ENCODE data around the gene MGLL. TPM values are rescaled to one million over a fixed set of nuclear protein-coding genes. Genes with fewer than 3 reads are reported as not detected.

MGLL gene
- total and polyA plus RNA-seq, 9 of the 15 experiments (the other 6 are each of a cell fraction or from before 2014, with no cell fraction given), result 0.12 to 0.32 (median 0.18) TPM; not detected in 6

GRCh38 chr3:127800508-127800907, 21.8 kb downstream of the MGLL start (continued):
- TF ChIP-seq SAFB2 (IDR thresholded peaks at IDR 0.05; ENCODE audit: borderline replicate concordance, low read depth, low read length, severe bottlenecking), result no peak
- no peak for TF ChIP-seq ZNF644 (tag; IDR thresholded peaks at IDR 0.05; ENCODE audit: low read depth)
- no peak for TF ChIP-seq ZNF780A (CRISPR knock-in tag; IDR thresholded peaks at IDR 0.05)
- TF ChIP-seq RNF219 (CRISPR knock-in tag; IDR thresholded peaks at IDR 0.05), result no peak
- no peak for TF ChIP-seq SNRNP70 (optimal IDR thresholded peaks at IDR 0.05; ENCODE audit: low read depth, low read length)
- no peak for TF ChIP-seq FIP1L1 (IDR thresholded peaks at IDR 0.05; ENCODE audit: low read depth, low read length, poor library complexity, severe bottlenecking)

- no peak for TF ChIP-seq ZNF253 (CRISPR knock-in tag; conservative IDR thresholded peaks at IDR 0.05)
- TF ChIP-seq SRSF7 (optimal IDR thresholded peaks at IDR 0.05; ENCODE audit: low read depth, low read length), result no peak
- TF ChIP-seq RBM14 (IDR thresholded peaks at IDR 0.05; ENCODE audit: borderline replicate concordance, insufficient read depth, low read depth, low read length), result no peak
- TF ChIP-seq MTA2 (IDR thresholded peaks at IDR 0.05; ENCODE audit: low read depth), result no peak
- TF ChIP-seq HMG20A (CRISPR knock-in tag; conservative IDR thresholded peaks at IDR 0.05), result no peak
- no peak for TF ChIP-seq C11orf30 (IDR thresholded peaks at IDR 0.05; ENCODE audit: low read depth)
- H3K4me3 ChIP-seq, result no peak overlapping the region
- H3K27ac ChIP-seq (ENCODE audit: extremely low read depth, low read depth, low read length), result no peak overlapping the region
- DNase-seq (ENCODE audit: extremely low read depth in 1 of 4, low spot score in 3 of 4) (no peak), ATAC-seq (no peak), FAIRE-seq (no peak)
- in situ Hi-C loops (cut with MboI), result no loop called here
- 2% methylated on average over 5 of the region's 6 CpGs for WGBS (ENCODE audit: insufficient coverage, low coverage, missing lambda C conversion rate)
- BruUV-seq (replicated peaks), result no TSS peak
- no peaks in the 10 kb centered on the region for H3K79me2 ChIP-seq (ENCODE audit: control insufficient read depth, insufficient read depth, low read length)
- H3K36me3 ChIP-seq (ENCODE audit: control insufficient read depth, insufficient read depth, low read length), result no peaks in the 10 kb centered on the region
- no peaks in the 10 kb centered on the region for H3K9me1 ChIP-seq (ENCODE audit: control insufficient read depth, insufficient read depth, low read length)
- no peaks in the 10 kb centered on the region for H4K20me1 ChIP-seq (replicated peaks; ENCODE audit: control insufficient read depth, insufficient read depth, low read length)
- no peaks in the 10 kb centered on the region; a peak in 1 of 5 replicates for H3K4me1 ChIP-seq (replicated peaks in 1 of 2; ENCODE audit: control insufficient read depth in 2 of 2, insufficient read depth in 2 of 2, low read length in 2 of 2)
- no peaks in the 10 kb centered on the region for H3K9me3 ChIP-seq (replicated peaks; ENCODE audit: control insufficient read depth, insufficient read depth, low read depth, low read length)
- intact Hi-C loops (cut with micrococcal nuclease), result no loop called here
- no peak overlapping the region for H2AFZ ChIP-seq (ENCODE audit: low read depth, low read length)
- no peak overlapping the region for H3K4me2 ChIP-seq (ENCODE audit: insufficient read depth, low read length)
- ChIA-PET CTCF (ENCODE audit: low intra/inter-chr PET ratio) (no interaction called here), POLR2A (no interaction called here)
- no peak overlapping the region for H3K9ac ChIP-seq (ENCODE audit: insufficient read depth in 1 of 2, low read depth in 2 of 2, low read length in 2 of 2)
- H3K27me3 ChIP-seq (ENCODE audit: control insufficient read depth in 2 of 2, insufficient read depth in 2 of 2, low read length in 2 of 2), result peaks cover 0 to 36% of the 10 kb centered on the region in 2 experiments; a peak in 4 of 5 replicates
These were observed 22.7 kb downstream of the MGLL start for GRCh38 chr3:127799476-127800222.
